Esophagus muscularis mucosa (tissue), 4 donors: ENCODE data around the gene HS2ST1.
"Not testable (repeated sequence)": the region's sequence is repeated elsewhere in the genome, so short reads cannot be mapped to it uniquely, and the experiment has no call there.

Source experiments
- CTCF ChIP-seq, 3 experiments: fragments of 200-600 bp in 2 of 3; fragments of 450-650 bp in 1 of 3; sonication (generic) in 2 of 3; IDR thresholded peaks; one replicate each; pipeline ENCODE4 v1.5.1; 2017 to 2019; ENCODE audit warnings: antibody characterized with exemption in 3 of 3, mild to moderate bottlenecking in 2 of 3, moderate library complexity in 1 of 3
- EP300 ChIP-seq: sonication (generic); formaldehyde crosslinking; IDR thresholded peaks from one replicate; pipeline ENCODE4 v1.6.1; 2017; ENCODE audit warnings: antibody characterized with exemption
- POLR2AphosphoS5 ChIP-seq, 2 donors: sonication (generic); formaldehyde crosslinking; IDR thresholded peaks; one replicate each; pipeline ENCODE4 v1.6.1; 2017; ENCODE audit warnings: antibody characterized with exemption in 2 of 2

GRCh38 chr1:87066708-87067107 is 152.3 kb downstream of the HS2ST1 start:
- TF ChIP-seq CTCF (IDR thresholded peaks at IDR 0.05); POLR2AphosphoS5 (IDR thresholded peaks at IDR 0.05); EP300: not testable (repeated sequence)
